DND-41 (cell line): ENCODE measurements around the gene OR2B2.

Experiments
- CTCF ChIP-seq: IDR thresholded peaks from 2 replicates; pipeline ENCODE4 v1.5.1; 2012; ENCODE audit warnings: borderline replicate concordance, low read length, moderate library complexity, mild to moderate bottlenecking; ENCODE audit not compliant: poor library complexity, severe bottlenecking; ENCODE audit errors: extremely low read depth
- EZH2 ChIP-seq: IDR thresholded peaks from 3 replicates; pipeline ENCODE4 v1.6.1; 2012; ENCODE audit warnings: borderline replicate concordance, low read depth, mild to moderate bottlenecking, moderate library complexity, low read length, inconsistent platforms; ENCODE audit not compliant: severe bottlenecking

GRCh38 chr6:27868311-27868710, 43.9 kb downstream of the OR2B2 start:
- TF ChIP-seq CTCF (no peak), EZH2 (no peak)
